Suprapubic skin (tissue), 4 donors: ENCODE data around the gene ZNF496. TPM values are rescaled to one million over a fixed set of nuclear protein-coding genes. Genes with fewer than 3 reads are reported as not detected.

Experiments used
- DNase-seq, 2 donors: peaks; one replicate each; pipeline ENCODE4 v3.0.0-alpha.2; 2019; ENCODE audit warnings: low spot score in 2 of 2
- H3K27ac ChIP-seq: fragments of 200-600 bp; sonication (generic); one replicate; pipeline ENCODE4 v1.5.1; 2019
- H3K27me3 ChIP-seq: fragments of 200-600 bp; sonication (generic); one replicate; pipeline ENCODE4 v1.5.1; 2019
- H3K36me3 ChIP-seq: fragments of 200-600 bp; sonication (generic); one replicate; pipeline ENCODE4 v1.5.1; 2019
- H3K4me1 ChIP-seq: fragments of 200-600 bp; sonication (generic); one replicate; pipeline ENCODE4 v1.5.1; 2019
- H3K4me3 ChIP-seq: fragments of 200-600 bp; sonication (generic); one replicate; pipeline ENCODE4 v1.5.1; 2019; ENCODE audit warnings: mild to moderate bottlenecking
- H3K9me3 ChIP-seq: fragments of 200-600 bp; sonication (generic); one replicate; pipeline ENCODE4 v1.5.1; 2019
- EP300 ChIP-seq: sonication (generic); formaldehyde crosslinking; IDR thresholded peaks from one replicate; pipeline ENCODE4 v1.6.1; 2017; ENCODE audit warnings: antibody characterized with exemption
- POLR2A ChIP-seq, 2 donors: fragments of 450-650 bp; IDR thresholded peaks; one replicate each; pipeline ENCODE4 v1.6.1; 2017; ENCODE audit warnings: antibody characterized with exemption in 2 of 2, mild to moderate bottlenecking in 2 of 2, moderate library complexity in 2 of 2
- POLR2AphosphoS5 ChIP-seq, 3 donors: sonication (generic); formaldehyde crosslinking; IDR thresholded peaks; one replicate each; pipeline ENCODE4 v1.6.1; 2017; ENCODE audit warnings: antibody characterized with exemption in 3 of 3
- WGBS: methylation state at CpG from one replicate; pipeline ENCODE4 v1.1.5; 2018; 5-methylcytosine and 5-hydroxymethylcytosine counted together
- total RNA-seq, 4 donors: library from RNA; depleted of rRNA; stranded (reverse); fragments of >200 nt; gene quantifications; one replicate each; pipeline ENCODE4 v1.1.0, GENCODE V29; 2016
- TF ChIP-seq, protein P1 (sequence below), 2 donors: fragments of 200-600 bp in 1 of 2; fragments of 450-650 bp in 1 of 2; sonication (generic) in 1 of 2; IDR thresholded peaks; one replicate each; pipeline ENCODE4 v1.5.1; 2016 to 2019; ENCODE audit warnings: antibody characterized with exemption in 2 of 2, mild to moderate bottlenecking in 1 of 2, moderate library complexity in 1 of 2

The ZNF496 gene
- total RNA-seq, 4 donors from 2014 or later, result 17.5 to 45.7 (median 21.2) TPM

DNA sequence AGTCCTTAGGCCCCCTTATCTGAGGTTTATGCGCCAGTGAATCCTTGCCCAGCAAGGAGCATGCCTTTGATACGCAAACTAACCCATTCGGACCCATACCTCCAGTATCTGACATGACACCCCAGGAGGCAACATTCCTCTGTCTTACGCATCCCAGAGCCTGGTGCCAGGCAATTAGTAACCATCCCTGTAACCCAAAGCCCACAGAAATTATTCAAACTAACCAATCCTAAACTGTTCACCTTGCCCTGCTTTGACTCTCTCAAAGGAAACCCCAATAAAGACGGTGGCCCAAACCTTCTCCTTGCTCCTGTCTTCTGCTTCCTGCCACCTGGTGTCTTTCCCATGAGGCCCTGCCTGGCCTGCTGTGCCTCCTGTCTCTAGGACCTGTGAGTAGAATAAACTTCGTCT, 36.4 kb downstream of the ZNF496 start:
- no peak for DNase-seq
- Histone ChIP-seq H3K27me3 (no peaks in the 10 kb centered on the region), H3K36me3 (peaks cover 11% of the 10 kb centered on the region), H3K9me3 (no peaks in the 10 kb centered on the region), H3K4me1 (no peaks in the 10 kb centered on the region), H3K27ac (no peak overlapping the region), H3K4me3 (no peak overlapping the region)
- TF ChIP-seq POLR2A (IDR thresholded peaks at IDR 0.05) (no peak), POLR2AphosphoS5 (IDR thresholded peaks at IDR 0.05) (no peak), EP300 (no peak)
- TF ChIP-seq, protein P1, sequence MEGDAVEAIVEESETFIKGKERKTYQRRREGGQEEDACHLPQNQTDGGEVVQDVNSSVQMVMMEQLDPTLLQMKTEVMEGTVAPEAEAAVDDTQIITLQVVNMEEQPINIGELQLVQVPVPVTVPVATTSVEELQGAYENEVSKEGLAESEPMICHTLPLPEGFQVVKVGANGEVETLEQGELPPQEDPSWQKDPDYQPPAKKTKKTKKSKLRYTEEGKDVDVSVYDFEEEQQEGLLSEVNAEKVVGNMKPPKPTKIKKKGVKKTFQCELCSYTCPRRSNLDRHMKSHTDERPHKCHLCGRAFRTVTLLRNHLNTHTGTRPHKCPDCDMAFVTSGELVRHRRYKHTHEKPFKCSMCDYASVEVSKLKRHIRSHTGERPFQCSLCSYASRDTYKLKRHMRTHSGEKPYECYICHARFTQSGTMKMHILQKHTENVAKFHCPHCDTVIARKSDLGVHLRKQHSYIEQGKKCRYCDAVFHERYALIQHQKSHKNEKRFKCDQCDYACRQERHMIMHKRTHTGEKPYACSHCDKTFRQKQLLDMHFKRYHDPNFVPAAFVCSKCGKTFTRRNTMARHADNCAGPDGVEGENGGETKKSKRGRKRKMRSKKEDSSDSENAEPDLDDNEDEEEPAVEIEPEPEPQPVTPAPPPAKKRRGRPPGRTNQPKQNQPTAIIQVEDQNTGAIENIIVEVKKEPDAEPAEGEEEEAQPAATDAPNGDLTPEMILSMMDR (IDR thresholded peaks at IDR 0.05), result no peak
- 56% methylated on average over 6 of the region's 6 CpGs for WGBS

DNA sequence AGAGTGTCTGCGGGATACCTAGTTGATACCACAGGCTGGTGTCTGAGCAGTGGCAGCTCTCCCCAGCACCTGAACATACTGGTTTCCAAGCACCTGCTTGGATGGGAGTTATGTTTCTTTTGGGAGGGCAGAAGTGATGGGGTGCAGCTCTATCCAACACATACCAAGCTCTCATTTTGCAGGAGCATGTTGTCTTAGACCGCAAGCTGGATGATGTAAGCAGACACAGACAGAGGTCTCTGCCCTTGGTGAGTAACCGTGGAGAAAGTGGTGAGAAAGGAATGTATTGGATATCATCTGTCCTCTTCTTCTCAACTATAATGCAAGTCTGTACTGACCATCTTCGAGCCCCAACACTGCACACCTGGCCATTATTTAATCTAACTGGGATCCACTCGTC, 37.4 kb downstream of the ZNF496 start:
- no peak for DNase-seq
- TF ChIP-seq POLR2AphosphoS5 (IDR thresholded peaks at IDR 0.05), result no peak
- TF ChIP-seq, protein P1 (IDR thresholded peaks at IDR 0.05), result no peak
- TF ChIP-seq POLR2A (IDR thresholded peaks at IDR 0.05), result no peak
- Histone ChIP-seq H3K36me3 (peaks cover 1% of the 10 kb centered on the region), H3K4me3 (no peak overlapping the region), H3K27me3 (no peaks in the 10 kb centered on the region), H3K4me1 (no peaks in the 10 kb centered on the region), H3K9me3 (no peaks in the 10 kb centered on the region), H3K27ac (no peak overlapping the region)
- WGBS, result 80% methylated on average over 5 of the region's 5 CpGs

DNA sequence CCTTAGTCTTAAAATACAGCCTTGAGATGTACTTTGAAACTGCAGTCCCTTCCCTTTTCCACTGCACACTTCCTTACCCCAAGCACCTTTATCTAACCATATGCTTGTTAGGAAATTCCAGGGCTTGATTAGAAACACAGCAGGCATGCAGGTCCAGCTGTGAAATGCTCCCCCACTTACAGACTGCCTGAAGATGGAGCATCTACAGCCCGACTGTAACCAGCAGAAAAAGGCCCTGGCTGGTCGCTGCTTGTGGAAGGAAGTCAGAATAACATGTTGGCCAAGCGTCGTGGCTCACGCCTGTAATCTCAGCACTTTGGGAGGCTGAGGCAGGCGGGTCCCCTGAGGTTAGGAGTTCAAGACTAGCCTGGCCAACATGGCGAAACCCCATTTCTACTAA, 38.6 kb downstream of the ZNF496 start:
- TF ChIP-seq, protein P1 (IDR thresholded peaks at IDR 0.05), result no peak
- Histone ChIP-seq H3K9me3 (no peaks in the 10 kb centered on the region), H3K27me3 (no peaks in the 10 kb centered on the region), H3K4me1 (no peaks in the 10 kb centered on the region), H3K36me3 (no peaks in the 10 kb centered on the region), H3K27ac (no peak overlapping the region), H3K4me3 (no peak overlapping the region)
- 60% methylated on average over 7 of the region's 7 CpGs for WGBS
- peak in 1 of 2 donors; percentile 44 for DNase-seq

DNA sequence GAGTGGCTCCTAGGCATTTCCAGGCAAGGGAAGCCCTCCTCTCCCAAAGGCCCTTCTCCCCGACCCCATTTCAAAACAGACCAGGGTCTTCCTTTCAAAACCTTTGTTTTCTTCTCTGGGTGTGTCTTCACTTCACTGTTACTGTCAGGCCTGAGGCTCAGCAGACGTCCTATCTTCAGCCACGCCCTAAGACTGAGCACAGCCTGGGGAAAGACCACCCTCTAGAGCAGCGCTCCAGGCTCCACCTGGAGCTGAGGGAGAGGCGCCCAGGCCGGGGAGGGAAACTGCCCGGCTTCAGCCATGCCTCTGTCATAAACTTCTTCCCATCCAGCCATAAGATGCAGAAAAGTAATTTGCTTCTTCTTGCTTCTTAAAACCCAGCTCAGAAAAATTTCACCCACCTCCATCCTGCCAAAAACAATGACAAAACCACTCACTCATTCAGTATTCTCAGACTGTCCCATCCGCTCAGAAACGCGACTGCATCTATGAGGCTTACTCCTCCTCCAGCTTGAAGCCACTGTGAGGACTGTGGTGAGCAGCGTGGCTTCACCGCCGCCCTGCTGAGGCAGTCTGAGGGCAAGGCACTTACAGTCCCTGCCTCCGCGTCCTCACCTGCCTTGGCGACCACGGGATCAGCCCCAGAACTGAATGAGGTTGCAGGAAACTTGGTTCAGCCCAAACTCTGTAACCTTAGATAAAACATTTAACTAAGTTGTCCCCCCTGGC, 39.7 kb downstream of the ZNF496 start:
- DNase-seq, result peak in 1 of 2 donors; percentile 61
- TF ChIP-seq, protein P1 (IDR thresholded peaks at IDR 0.05), result no peak
- TF ChIP-seq POLR2A (IDR thresholded peaks at IDR 0.05), result no peak
- no peak for TF ChIP-seq EP300
- TF ChIP-seq POLR2AphosphoS5 (IDR thresholded peaks at IDR 0.05), result no peak
- Histone ChIP-seq H3K27ac (no peak overlapping the region), H3K36me3 (no peaks in the 10 kb centered on the region), H3K4me1 (no peaks in the 10 kb centered on the region), H3K9me3 (no peaks in the 10 kb centered on the region), H3K4me3 (no peak overlapping the region), H3K27me3 (no peaks in the 10 kb centered on the region)
- 60% methylated on average over 17 of the region's 17 CpGs for WGBS

DNA sequence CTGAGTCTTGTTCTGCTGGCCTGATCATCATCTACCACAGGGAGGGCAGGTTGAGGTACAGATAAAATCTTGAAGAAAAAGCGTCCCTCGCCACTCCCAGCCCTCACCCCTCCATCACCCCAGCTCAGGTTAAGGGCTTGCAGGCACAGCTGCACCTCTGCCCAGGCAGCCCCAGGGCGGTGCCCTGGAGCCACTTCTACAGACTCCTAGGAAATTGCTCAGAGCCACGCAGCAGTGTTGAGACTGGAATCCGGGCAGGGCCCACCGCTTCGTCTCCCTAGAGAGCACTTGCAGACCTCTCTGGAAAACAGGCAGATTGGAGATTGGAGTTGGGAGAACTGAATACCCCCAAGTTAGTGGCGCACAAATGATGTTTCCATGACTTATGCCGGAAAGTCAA, 40.5 kb downstream of the ZNF496 start:
- DNase-seq, result peak in 1 of 2 donors; percentile 65
- no peak overlapping the region for H3K27ac ChIP-seq
- WGBS, result 92% methylated on average over 9 of the region's 9 CpGs
- H3K4me3 ChIP-seq, result no peak overlapping the region
- no peaks in the 10 kb centered on the region for H3K4me1 ChIP-seq
- TF ChIP-seq POLR2A (IDR thresholded peaks at IDR 0.05) (no peak), EP300 (no peak), POLR2AphosphoS5 (IDR thresholded peaks at IDR 0.05) (no peak)
- TF ChIP-seq, protein P1 (IDR thresholded peaks at IDR 0.05), result no peak
- H3K9me3 ChIP-seq, result no peaks in the 10 kb centered on the region
- H3K27me3 ChIP-seq, result no peaks in the 10 kb centered on the region
- no peaks in the 10 kb centered on the region for H3K36me3 ChIP-seq
